ENCODE measurements around the gene ATRAID.

GRCh38 chr2:27250652-27251379 lies 39.0 kb downstream of the ATRAID start:
- TF ChIP-seq POLR2A (IDR thresholded peaks at IDR 0.05; ENCODE audit: low read depth, low read length) (no peak), POLR2AphosphoS5 (IDR thresholded peaks at IDR 0.05; ENCODE audit: low read depth, low read length) (no peak)
